Stimulated activated CD4-positive, alpha-beta T cell treated with anti-CD3 and anti-CD28 coated beads, Interleukin-4, amount 100 ng/mL, for 1 hour (primary cell): ENCODE results near the gene ASF1B.

Experiments used
- DNase-seq: peaks from one replicate; pipeline ENCODE4 v3.0.0-alpha.2; 2020

ASF1B gene

GRCh38 chr19:14081797-14082674 lies 54.4 kb downstream of the ASF1B start:
- DNase-seq, result peak; percentile 43

GRCh38 chr19:14080887-14081796 lies 55.2 kb downstream of the ASF1B start:
- DNase-seq, result peak; percentile 98

GRCh38 chr19:14078411-14078810 lies 58.0 kb downstream of the ASF1B start:
- no peak for DNase-seq

- peak; percentile 35 for DNase-seq
Measured at GRCh38 chr19:14073925-14074838, 62.2 kb downstream of the ASF1B start.

- DNase-seq, result peak; percentile 79
Measured at GRCh38 chr19:14073261-14073924, 63.0 kb downstream of the ASF1B start.

- peak; percentile 31 for DNase-seq
Measured at GRCh38 chr19:14072535-14073260, 63.7 kb downstream of the ASF1B start, which contains the start of gene MISP3. MISP3 (plus strand) TSS chr19:14072786; CDS start chr19:14073310, 524 bp downstream.

- DNase-seq, result no peak
Measured at GRCh38 chr19:14070268-14071050, 65.9 kb downstream of the ASF1B start.
